G401.6 (cell line): ENCODE measurements around the gene ABLIM2.

Experiments used
- FAIRE-seq: peaks from 2 replicates; lab custom pipeline; 2012; peaks lifted over from hg19 to GRCh38; lab: Jason Lieb, UNC

ABLIM2 gene

GRCh38 chr4:7999279-7999678 is 159.3 kb downstream of the ABLIM2 start:
- no peak for FAIRE-seq

- FAIRE-seq: no peak
Observed at GRCh38 chr4:7998447-7998846, 160.2 kb downstream of the ABLIM2 start.

GRCh38 chr4:7995866-7996265 is 162.7 kb downstream of the ABLIM2 start:
- FAIRE-seq: no peak

GRCh38 chr4:7995135-7995534 is 163.5 kb downstream of the ABLIM2 start:
- no peak for FAIRE-seq

GRCh38 chr4:7993671-7994070 is 164.9 kb downstream of the ABLIM2 start:
- no peak for FAIRE-seq

- FAIRE-seq: no peak
Observed at GRCh38 chr4:7992846-7993245, 165.8 kb downstream of the ABLIM2 start.

GRCh38 chr4:7990807-7991459 is 167.7 kb downstream of the ABLIM2 start:
- FAIRE-seq: no peak

- no peak for FAIRE-seq
Observed at GRCh38 chr4:7989654-7990053, 169.0 kb downstream of the ABLIM2 start.

- FAIRE-seq: no peak
Observed at GRCh38 chr4:7988437-7988836, 170.2 kb downstream of the ABLIM2 start.

GRCh38 chr4:7987148-7987989 is 171.2 kb downstream of the ABLIM2 start:
- peak; percentile 42 for FAIRE-seq

GRCh38 chr4:7985891-7986441 is 172.6 kb downstream of the ABLIM2 start:
- FAIRE-seq: no peak

- FAIRE-seq: no peak
Observed at GRCh38 chr4:7985072-7985471, 173.5 kb downstream of the ABLIM2 start.

- FAIRE-seq: no peak
Observed at GRCh38 chr4:7984286-7984925, 174.2 kb downstream of the ABLIM2 start.

GRCh38 chr4:7983296-7983695 is 175.3 kb downstream of the ABLIM2 start:
- FAIRE-seq: no peak

- FAIRE-seq: no peak
Observed at GRCh38 chr4:7981738-7982394, 176.7 kb downstream of the ABLIM2 start.

- no peak for FAIRE-seq
Observed at GRCh38 chr4:7980036-7980435, 178.6 kb downstream of the ABLIM2 start.

- no peak for FAIRE-seq
Observed at GRCh38 chr4:7979652-7979968, 179.0 kb downstream of the ABLIM2 start.

GRCh38 chr4:7978907-7979651 is 179.5 kb downstream of the ABLIM2 start:
- FAIRE-seq: no peak

GRCh38 chr4:7978489-7978888 is 180.1 kb downstream of the ABLIM2 start:
- no peak for FAIRE-seq

- FAIRE-seq: no peak
Observed at GRCh38 chr4:7976634-7977033, 182.0 kb downstream of the ABLIM2 start.

GRCh38 chr4:7976025-7976424 is 182.6 kb downstream of the ABLIM2 start:
- FAIRE-seq: no peak

- no peak for FAIRE-seq
Observed at GRCh38 chr4:7974425-7974824, 184.2 kb downstream of the ABLIM2 start.
